22Rv1 (cell line): ENCODE data around the gene GMPPB.
"Not testable (repeated sequence)": the region's sequence is repeated elsewhere in the genome, so short reads cannot be mapped to it uniquely, and the experiment has no call there.

Source experiments
- H3K27ac ChIP-seq: fragments of 450-650 bp; 2 replicates; pipeline ENCODE4 v1.5.1; 2017
- ZFX ChIP-seq: fragments of 450-650 bp; IDR thresholded peaks from 2 replicates; pipeline ENCODE4 v1.6.1; 2017; ENCODE audit warnings: antibody characterized with exemption, borderline replicate concordance
- TF ChIP-seq, protein P1 (sequence below): fragments of 450-650 bp; IDR thresholded peaks from 2 replicates; pipeline ENCODE4 v1.5.1; 2017; ENCODE audit warnings: mild to moderate bottlenecking

GMPPB gene

DNA sequence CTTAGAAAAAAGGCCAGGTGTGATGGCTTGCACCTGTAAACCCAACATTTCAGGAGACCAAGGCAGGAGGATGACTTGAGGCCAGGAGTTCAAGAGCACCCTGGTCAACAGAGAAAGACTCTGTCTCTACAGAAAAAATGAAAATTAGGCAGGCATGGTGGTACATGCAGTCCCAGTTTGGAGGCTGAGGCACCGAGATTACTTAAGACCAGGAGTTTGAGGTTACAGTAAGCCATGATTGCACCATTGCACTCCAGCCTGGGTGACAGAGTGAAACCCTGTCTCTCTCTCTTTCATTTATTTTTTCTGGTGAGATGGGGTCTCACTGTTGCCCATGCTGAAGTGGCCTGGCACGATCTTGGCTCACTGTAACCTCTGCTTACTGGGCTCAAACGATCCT lies 37.9 kb upstream of the GMPPB start:
- H3K27ac ChIP-seq: no peak overlapping the region
- TF ChIP-seq, protein P1, sequence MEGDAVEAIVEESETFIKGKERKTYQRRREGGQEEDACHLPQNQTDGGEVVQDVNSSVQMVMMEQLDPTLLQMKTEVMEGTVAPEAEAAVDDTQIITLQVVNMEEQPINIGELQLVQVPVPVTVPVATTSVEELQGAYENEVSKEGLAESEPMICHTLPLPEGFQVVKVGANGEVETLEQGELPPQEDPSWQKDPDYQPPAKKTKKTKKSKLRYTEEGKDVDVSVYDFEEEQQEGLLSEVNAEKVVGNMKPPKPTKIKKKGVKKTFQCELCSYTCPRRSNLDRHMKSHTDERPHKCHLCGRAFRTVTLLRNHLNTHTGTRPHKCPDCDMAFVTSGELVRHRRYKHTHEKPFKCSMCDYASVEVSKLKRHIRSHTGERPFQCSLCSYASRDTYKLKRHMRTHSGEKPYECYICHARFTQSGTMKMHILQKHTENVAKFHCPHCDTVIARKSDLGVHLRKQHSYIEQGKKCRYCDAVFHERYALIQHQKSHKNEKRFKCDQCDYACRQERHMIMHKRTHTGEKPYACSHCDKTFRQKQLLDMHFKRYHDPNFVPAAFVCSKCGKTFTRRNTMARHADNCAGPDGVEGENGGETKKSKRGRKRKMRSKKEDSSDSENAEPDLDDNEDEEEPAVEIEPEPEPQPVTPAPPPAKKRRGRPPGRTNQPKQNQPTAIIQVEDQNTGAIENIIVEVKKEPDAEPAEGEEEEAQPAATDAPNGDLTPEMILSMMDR: no peak
- TF ChIP-seq ZFX: no peak

DNA sequence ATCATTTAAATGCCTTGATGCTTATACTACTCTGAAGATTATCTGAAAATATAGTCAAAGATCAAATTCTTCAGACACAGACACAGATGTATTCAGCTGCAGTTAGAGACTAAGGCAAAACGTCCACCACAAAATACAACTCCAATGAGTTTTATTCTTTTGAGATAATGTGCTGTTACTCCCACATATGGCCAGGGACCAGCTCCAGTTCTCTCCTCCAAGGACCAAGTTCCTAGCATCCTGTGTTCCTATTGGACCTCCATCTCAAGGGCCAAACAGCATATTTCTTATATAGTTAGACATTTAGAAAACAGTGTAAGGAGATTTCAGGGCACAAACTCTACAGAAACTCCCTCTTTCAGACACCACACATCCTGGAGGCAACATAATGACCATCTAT lies 35.5 kb upstream of the GMPPB start:
- H3K27ac ChIP-seq: no peak overlapping the region

DNA sequence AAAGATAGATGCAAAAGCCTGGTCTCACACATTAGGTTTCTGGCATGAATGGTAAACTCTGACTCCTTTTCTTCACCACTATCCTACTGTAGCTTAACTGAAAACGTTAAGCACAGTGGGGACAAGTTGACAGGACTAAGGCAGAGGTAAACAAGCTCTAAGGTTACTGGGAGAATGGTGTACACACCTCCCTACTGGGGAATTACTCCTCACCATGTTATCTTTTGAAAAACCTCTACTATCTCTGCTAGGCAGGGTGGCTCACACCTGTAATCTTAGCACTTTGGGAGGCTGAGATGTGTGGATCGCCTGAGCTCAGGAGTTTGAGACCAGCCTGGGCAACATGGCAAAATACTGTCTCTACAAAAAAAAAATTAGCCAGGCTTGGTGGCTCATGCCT lies 33.4 kb upstream of the GMPPB start:
- TF ChIP-seq, protein P1: no peak
- TF ChIP-seq ZFX: no peak
- no peak overlapping the region for H3K27ac ChIP-seq

More for the DNA sequence above, 35.5 kb upstream of the GMPPB start:
- TF ChIP-seq ZFX: no peak
- TF ChIP-seq, protein P1: no peak

DNA sequence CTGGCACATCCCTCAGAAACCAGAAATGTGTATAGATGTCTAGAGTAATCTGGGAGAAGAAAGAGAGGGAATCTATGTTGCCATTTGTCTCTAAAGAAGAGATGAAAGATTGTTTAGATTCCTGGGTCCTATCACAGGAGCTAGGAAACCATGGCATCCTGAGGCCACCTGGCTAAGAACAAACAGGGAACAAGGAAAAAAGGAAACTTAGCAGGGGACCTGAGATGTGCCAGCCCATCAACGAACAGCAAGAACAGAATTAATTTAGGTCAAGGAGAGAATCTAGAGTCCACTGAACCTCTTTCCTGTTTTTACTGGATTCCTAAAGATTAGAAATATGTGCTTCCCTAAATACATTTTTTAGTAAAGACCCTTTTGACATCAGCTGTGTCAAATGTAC lies 32.3 kb upstream of the GMPPB start:
- TF ChIP-seq, protein P1: no peak
- no peak for TF ChIP-seq ZFX
- H3K27ac ChIP-seq: no peak overlapping the region

DNA sequence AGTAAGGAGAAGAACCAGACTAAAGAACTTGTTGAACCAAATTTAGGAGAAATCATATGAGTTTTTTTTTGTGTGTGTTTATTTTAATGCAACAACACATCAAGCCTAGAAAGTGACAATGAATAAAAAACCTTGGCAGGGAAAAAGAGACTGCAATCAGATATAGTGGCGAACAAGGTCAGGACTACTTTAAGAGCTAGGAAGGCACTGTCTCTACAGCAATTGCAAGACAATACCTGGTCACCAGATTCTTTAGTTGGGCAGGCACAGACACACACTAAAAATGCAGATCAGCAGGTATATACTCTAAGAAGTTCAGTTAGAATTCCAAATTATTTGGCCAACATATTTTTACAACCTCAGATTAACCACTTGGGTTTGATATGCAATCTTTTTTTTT lies 30.8 kb upstream of the GMPPB start:
- TF ChIP-seq, protein P1: no peak
- TF ChIP-seq ZFX: no peak
- no peak overlapping the region for H3K27ac ChIP-seq

DNA sequence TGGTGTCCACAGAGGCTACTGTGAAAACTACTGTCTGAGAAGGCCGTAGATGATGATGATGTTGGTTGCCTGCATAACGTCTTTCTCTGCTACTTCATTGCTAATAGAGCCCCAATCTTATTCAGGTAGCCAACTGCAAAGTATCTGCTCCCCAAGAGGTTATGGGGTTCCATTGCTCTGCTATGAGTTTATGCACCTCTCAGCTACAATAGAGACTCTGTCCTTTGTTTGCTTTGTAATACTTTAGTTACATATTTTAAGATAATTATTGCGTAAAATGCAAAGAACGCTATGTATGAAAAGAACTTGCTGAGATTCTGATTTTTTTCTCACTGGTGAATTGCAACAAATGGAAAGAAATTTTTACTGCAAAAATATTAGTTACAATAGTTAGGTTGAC lies 27.8 kb upstream of the GMPPB start:
- TF ChIP-seq, protein P1: no peak
- no peak for TF ChIP-seq ZFX
- no peak overlapping the region for H3K27ac ChIP-seq

DNA sequence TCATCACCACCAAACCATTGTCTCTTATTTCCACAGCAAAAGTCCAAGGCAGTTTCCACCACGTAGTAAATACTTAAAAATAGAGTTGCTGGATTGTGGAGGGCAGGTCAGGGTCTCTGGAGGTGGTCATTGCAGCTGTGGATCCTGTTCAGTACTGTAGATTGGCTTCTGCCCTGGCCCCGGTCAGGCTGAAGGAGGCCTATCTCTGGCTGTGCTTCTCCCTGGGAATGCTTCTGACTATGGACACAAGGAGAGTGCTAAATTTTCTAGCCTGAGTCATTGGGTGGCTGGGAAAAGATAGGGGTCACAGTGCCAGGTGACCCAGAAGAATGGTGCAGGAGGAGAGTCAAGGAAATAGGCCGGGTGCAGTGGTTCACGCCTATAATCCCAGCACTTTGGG lies 26.3 kb upstream of the GMPPB start:
- no peak for TF ChIP-seq ZFX
- TF ChIP-seq, protein P1: no peak
- H3K27ac ChIP-seq: no peak overlapping the region

DNA sequence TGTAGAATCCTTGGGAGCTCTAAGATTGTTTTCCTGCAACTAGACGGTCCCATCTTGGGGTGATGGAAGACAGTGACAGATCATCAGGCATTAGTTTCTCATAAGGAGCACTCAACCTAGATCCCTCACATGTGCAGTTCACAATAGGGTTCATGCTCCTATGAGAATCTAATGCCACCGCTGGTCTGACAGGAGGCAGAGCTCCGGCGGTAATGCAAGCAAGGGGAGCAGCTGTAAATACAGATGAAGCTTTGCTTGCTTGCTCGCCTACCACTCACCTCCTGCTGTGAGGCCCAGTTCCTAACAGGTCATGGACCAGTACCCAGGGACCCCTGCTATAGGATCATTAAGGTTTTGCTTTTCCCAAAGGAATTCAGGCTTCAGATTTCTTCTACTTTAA lies 25.1 kb upstream of the GMPPB start:
- not testable (repeated sequence) for H3K27ac ChIP-seq
